Ovary (tissue), 9 donors: ENCODE results near the gene SMARCB1. TPM values are rescaled to one million over a fixed set of nuclear protein-coding genes. Genes with fewer than 3 reads are reported as not detected.

Source experiments
- DNase-seq, 5 donors: peaks; one replicate each; pipeline ENCODE4 v3.0.0-alpha.2; 2019 to 2020
- H3K27ac ChIP-seq, 2 donors: fragments of 200-600 bp; one replicate each; pipeline versions ENCODE4 v1.5.1 to v1.8.0; 2019 to 2022
- H3K27me3 ChIP-seq: fragments of 200-600 bp; one replicate; pipeline ENCODE4 v1.8.0; 2022
- H3K36me3 ChIP-seq: fragments of 200-600 bp; sonication (generic); one replicate; pipeline ENCODE4 v1.5.1; 2019
- H3K4me1 ChIP-seq: one replicate; pipeline ENCODE4 v1.8.1; 2013; ENCODE audit warnings: mild to moderate bottlenecking, moderate library complexity; ENCODE audit not compliant: insufficient read depth
- H3K4me3 ChIP-seq: fragments of 200-600 bp; sonication (generic); one replicate; pipeline ENCODE4 v1.5.1; 2017
- H3K9me3 ChIP-seq, 2 donors: fragments of 200-600 bp in 1 of 2; sonication (generic) in 1 of 2; one replicate each; pipeline versions ENCODE4 v1.5.1 to v1.8.1; 2013 to 2019; ENCODE audit warnings: mild to moderate bottlenecking in 1 of 2, moderate library complexity in 1 of 2
- EP300 ChIP-seq: sonication (generic); formaldehyde crosslinking; IDR thresholded peaks from one replicate; pipeline ENCODE4 v1.6.1; 2017; ENCODE audit warnings: antibody characterized with exemption
- POLR2A ChIP-seq: fragments of 450-650 bp; IDR thresholded peaks from one replicate; pipeline ENCODE4 v1.6.1; 2017; ENCODE audit warnings: antibody characterized with exemption, mild to moderate bottlenecking, moderate library complexity
- WGBS, 3 donors: extraction: QIAGEN DNeasy Blood & Tissue Kit in 1 of 3; methylation state at CpG; one replicate each; pipeline versions ENCODE4 v1.1.5 to v1.1.7; 2013 to 2017; 5-methylcytosine and 5-hydroxymethylcytosine counted together
- intact Hi-C, 4 donors: fragments of 100-400 bp; cut with DNase I; formaldehyde crosslinking; loops; one replicate each; pipeline versions ENCODE4 v1.11.0 to v1.15.1; 2022 to 2023
- polyA plus RNA-seq, 2 donors: library from polyadenylated mRNA; stranded (reverse); fragments of 200-250 nt in 1 of 2; fragments of 350-450 nt in 1 of 2; fragmentation: Illumina TruSeq in 1 of 2; extraction: RNeasy Lipid Tissue Mini Kit (QIAGEN cat#74804) in 1 of 2; gene quantifications; one replicate each; pipeline ENCODE4 v1.2.3, GENCODE V29; 2013 to 2014
- total RNA-seq, 7 donors: library from RNA; depleted of rRNA in 2 of 7; stranded (reverse); fragments of >200 nt in 2 of 7; fragmentation: NEBNext Ultra II Directional in 3 of 7; extraction: Animal tissue kit (Norgen Biotek cat#: 25700) in 3 of 7; gene quantifications; one replicate each; pipeline versions ENCODE4 v1.1.0 to v1.2.4, GENCODE V29; 2016 to 2023
- TF ChIP-seq, protein P1 (sequence below), 3 donors: fragments of 450-650 bp in 2 of 3; fragments of 200-600 bp in 1 of 3; IDR thresholded peaks; one replicate each; pipeline versions ENCODE4 v1.5.1 to v1.8.0; 2016 to 2022; ENCODE audit warnings: antibody characterized with exemption in 3 of 3, mild to moderate bottlenecking in 1 of 3
- donor health status: DM: no; HTN: no; CAD: no; lungs with moderate emphysema.
- donor health status: DM: no; HTN: no; CAD: no.
- donor health status: Bipolar disorder and iron deficiency.
- donor health status: DM: yes; HTN: yes; CAD: no.
- donor health status: DM: no; HTN: no; CAD: no.
- donor health status: DM: yes; HTN: yes; CAD: no.

SMARCB1 gene
- total and polyA plus RNA-seq, 9 donors = 47.1 to 107 (median 87.0) TPM

DNA sequence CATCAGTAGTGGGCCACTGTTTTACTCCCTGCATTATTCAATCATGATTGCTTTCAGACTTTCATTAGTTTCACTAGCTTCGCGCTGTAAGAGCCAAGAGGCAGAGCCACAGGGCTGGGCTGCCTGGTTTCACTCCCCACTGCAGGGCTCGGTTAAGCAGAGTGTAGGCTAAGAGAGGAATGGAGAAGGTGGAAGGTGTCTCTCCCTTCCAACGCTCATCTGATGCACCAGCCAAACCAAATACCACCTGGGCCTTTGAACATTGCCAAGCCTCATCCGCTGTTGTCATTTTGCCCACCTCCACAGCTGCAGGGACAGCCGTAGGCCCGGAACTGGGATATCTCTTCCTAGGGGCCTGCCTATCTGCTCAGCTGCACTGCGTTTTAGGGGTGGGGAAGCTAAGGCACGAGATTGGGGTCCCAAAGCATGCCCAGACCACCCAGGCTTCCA lies 480 bp upstream of the SMARCB1 start:
- WGBS, 3 donors = 23 to 32% (median 24%) methylated on average over 9 of the region's 9 CpGs
- H3K4me3 ChIP-seq = peak overlapping the region; percentile 100
- no peaks in the 10 kb centered on the region for H3K27me3 ChIP-seq
- H3K27ac ChIP-seq = peak overlapping the region; percentile 98 to 100
- no peak for TF ChIP-seq POLR2A
- TF ChIP-seq EP300 = no peak
- TF ChIP-seq, protein P1, sequence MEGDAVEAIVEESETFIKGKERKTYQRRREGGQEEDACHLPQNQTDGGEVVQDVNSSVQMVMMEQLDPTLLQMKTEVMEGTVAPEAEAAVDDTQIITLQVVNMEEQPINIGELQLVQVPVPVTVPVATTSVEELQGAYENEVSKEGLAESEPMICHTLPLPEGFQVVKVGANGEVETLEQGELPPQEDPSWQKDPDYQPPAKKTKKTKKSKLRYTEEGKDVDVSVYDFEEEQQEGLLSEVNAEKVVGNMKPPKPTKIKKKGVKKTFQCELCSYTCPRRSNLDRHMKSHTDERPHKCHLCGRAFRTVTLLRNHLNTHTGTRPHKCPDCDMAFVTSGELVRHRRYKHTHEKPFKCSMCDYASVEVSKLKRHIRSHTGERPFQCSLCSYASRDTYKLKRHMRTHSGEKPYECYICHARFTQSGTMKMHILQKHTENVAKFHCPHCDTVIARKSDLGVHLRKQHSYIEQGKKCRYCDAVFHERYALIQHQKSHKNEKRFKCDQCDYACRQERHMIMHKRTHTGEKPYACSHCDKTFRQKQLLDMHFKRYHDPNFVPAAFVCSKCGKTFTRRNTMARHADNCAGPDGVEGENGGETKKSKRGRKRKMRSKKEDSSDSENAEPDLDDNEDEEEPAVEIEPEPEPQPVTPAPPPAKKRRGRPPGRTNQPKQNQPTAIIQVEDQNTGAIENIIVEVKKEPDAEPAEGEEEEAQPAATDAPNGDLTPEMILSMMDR (IDR thresholded peaks at IDR 0.05) = no peak
- H3K36me3 ChIP-seq = no peaks in the 10 kb centered on the region
- DNase-seq = peak in 1 of 5 donors; percentile 54
- intact Hi-C loops = no loop called here
- peaks cover 28% of the 10 kb centered on the region for H3K4me1 ChIP-seq
- H3K9me3 ChIP-seq = no peaks in the 10 kb centered on the region

DNA sequence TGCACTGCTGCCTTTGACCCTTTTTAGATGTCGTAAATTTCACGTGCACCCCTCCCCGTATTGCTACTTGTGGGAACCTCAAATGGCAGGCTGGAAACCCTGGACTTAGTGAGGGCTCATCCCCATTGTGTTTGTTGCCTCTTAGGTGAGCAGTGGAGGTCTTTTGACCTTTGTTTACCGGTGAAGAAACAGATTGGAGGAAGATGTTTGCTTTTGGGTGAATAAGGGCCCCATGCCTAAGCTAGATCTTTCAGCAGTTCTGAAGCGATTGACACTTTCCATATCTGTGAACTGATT lies 782 bp downstream of the SMARCB1 start:
- Histone ChIP-seq H3K4me3 (peak overlapping the region; percentile 100), H3K27ac (peak overlapping the region; percentile 98 to 100), H3K4me1 (peaks cover 39% of the 10 kb centered on the region), H3K27me3 (no peaks in the 10 kb centered on the region), H3K36me3 (no peaks in the 10 kb centered on the region), H3K9me3 (no peaks in the 10 kb centered on the region)
- DNase-seq = no peak
- TF ChIP-seq POLR2A = peak; percentile 20
- TF ChIP-seq, protein P1 (IDR thresholded peaks at IDR 0.05) = no peak
- 0 to 2% (median 1%) methylated on average over 5 of the region's 5 CpGs for WGBS, 3 donors
- intact Hi-C loops = no loop called here

DNA sequence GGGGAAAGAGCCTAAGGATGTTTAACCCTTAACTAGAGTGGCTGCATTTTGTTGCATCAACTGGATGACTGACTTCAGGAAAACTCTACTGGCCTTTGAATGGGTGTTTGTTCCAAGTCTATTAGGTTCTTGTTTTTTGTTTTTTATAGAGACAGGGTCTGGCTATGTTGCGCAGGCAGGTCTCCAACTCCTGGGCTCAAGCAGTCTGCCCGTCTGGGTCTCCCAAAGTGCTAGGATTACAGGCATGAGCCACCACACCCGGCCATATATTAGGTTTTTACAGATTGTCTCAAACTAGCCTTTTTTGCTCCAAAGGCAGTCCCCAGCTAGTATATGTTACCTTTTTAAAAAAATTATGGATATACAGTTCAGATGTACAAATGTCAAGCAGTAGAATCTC lies 1.1 kb downstream of the SMARCB1 start:
- H3K27ac ChIP-seq = peak overlapping the region; percentile 98 to 100
- 34 to 39% (median 37%) methylated on average over 3 of the region's 3 CpGs for WGBS, 3 donors
- H3K9me3 ChIP-seq = no peaks in the 10 kb centered on the region
- H3K36me3 ChIP-seq = no peaks in the 10 kb centered on the region
- no peaks in the 10 kb centered on the region for H3K27me3 ChIP-seq
- intact Hi-C loops = no loop called here
- TF ChIP-seq, protein P1 (IDR thresholded peaks at IDR 0.05) = no peak
- TF ChIP-seq POLR2A (no peak), EP300 (no peak)
- peaks cover 41% of the 10 kb centered on the region for H3K4me1 ChIP-seq
- peak overlapping the region; percentile 100 for H3K4me3 ChIP-seq
- no peak for DNase-seq

DNA sequence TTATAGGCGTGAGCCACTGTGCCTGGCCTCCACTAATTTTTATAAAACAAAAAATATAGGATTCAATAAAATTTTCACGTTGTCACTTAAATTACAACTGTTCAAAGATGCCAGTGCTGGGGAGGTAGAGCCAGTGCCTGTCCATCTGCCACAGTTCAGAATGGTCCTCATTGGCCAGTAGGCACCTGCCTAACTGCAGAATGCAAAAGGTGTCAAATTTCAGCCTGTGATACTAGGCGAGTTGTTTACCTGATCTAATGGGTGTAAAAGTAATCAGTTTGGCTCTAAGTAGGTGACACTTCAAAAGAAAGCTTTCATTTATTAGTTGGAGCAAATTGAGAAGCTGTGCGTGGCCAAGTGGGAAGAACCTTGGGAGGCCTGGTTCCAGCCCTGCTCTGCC lies 2.4 kb downstream of the SMARCB1 start:
- no peaks in the 10 kb centered on the region for H3K9me3 ChIP-seq
- WGBS, 3 donors = 54 to 65% (median 64%) methylated on average over 4 of the region's 4 CpGs
- H3K4me3 ChIP-seq = no peak overlapping the region
- intact Hi-C loops = no loop called here
- H3K27ac ChIP-seq = peak overlapping the region in 1 of 2 donors; percentile 63
- peaks cover 41% of the 10 kb centered on the region for H3K4me1 ChIP-seq
- no peaks in the 10 kb centered on the region for H3K36me3 ChIP-seq
- DNase-seq = no peak
- TF ChIP-seq, protein P1 (IDR thresholded peaks at IDR 0.05) = no peak
- TF ChIP-seq EP300 (no peak), POLR2A (no peak)
- no peaks in the 10 kb centered on the region for H3K27me3 ChIP-seq
